IPS DF 6.9 (cell line): ENCODE measurements around the gene OSBPL6.
A peak's percentile ranks its signal among the peaks of the same experiment; 100 is the strongest.
"Not testable (repeated sequence)": the region's sequence is repeated elsewhere in the genome, so short reads cannot be mapped to it uniquely, and the experiment has no call there.

Experiments
- DNase-seq: peaks from one replicate; pipeline ENCODE4 v3.0.0-alpha.2; 2013; ENCODE audit warnings: low read depth, low spot score
- H3K27ac ChIP-seq: one replicate; pipeline ENCODE4 v1.5.1; 2013; ENCODE audit warnings: low read length, control low read depth
- H3K27me3 ChIP-seq: 2 replicates; pipeline ENCODE4 v1.6.1; 2013; ENCODE audit warnings: mild to moderate bottlenecking, low read length; ENCODE audit not compliant: control insufficient read depth, insufficient read depth
- H3K36me3 ChIP-seq: 2 replicates; pipeline ENCODE4 v1.6.1; 2013; ENCODE audit warnings: low read length; ENCODE audit not compliant: control insufficient read depth, insufficient read depth
- H3K4me1 ChIP-seq: 2 replicates; pipeline ENCODE4 v1.6.1; 2013; ENCODE audit warnings: low read length; ENCODE audit not compliant: control insufficient read depth, insufficient read depth
- H3K4me3 ChIP-seq: 2 replicates; pipeline ENCODE4 v1.5.1; 2013; ENCODE audit warnings: mild to moderate bottlenecking, low read length
- H3K9me3 ChIP-seq: 2 replicates; pipeline ENCODE4 v1.6.1; 2013; ENCODE audit warnings: low read length, inconsistent platforms; ENCODE audit not compliant: control insufficient read depth, insufficient read depth
- WGBS: extraction: QIAGEN DNeasy Blood & Tissue Kit; methylation state at CpG from one replicate; pipeline ENCODE4 v1.1.7; 2013; ENCODE audit warnings: mixed read lengths, missing lambda C conversion rate; ENCODE audit not compliant: insufficient read length, insufficient coverage; 5-methylcytosine and 5-hydroxymethylcytosine counted together

Gene OSBPL6

GRCh38 chr2:178193823-178194599 is at the start of gene OSBPL6:
Gene OSBPL6 (plus strand): TSS chr2:178194512. CDS start chr2:178306185, 111,673 bp downstream.
- Histone ChIP-seq H3K27ac (no peak within 1 kb of the TSS), H3K27me3 (peaks cover 15% of the 10 kb centered on the region), H3K9me3 (no peaks in the 10 kb centered on the region), H3K4me1 (no peaks in the 10 kb centered on the region), H3K4me3 (peak within 1 kb of the TSS; percentile 92), H3K36me3 (no peaks in the 10 kb centered on the region)
- peak; percentile 18 for DNase-seq
- WGBS, result no CpG with 5 or more reads among the region's 90 CpGs

- Histone ChIP-seq H3K36me3 (no peaks in the 10 kb centered on the region), H3K4me3 (no peak overlapping the region), H3K27me3 (no peaks in the 10 kb centered on the region), H3K4me1 (no peaks in the 10 kb centered on the region), H3K27ac (no peak overlapping the region), H3K9me3 (no peaks in the 10 kb centered on the region)
- no CpG with 5 or more reads among the region's 3 CpGs for WGBS
- no peak for DNase-seq
Measured at GRCh38 chr2:178152033-178152432, 42.3 kb upstream of the OSBPL6 start.

- no peak overlapping the region for H3K4me3 ChIP-seq
- H3K36me3 ChIP-seq, result no peaks in the 10 kb centered on the region
- no peaks in the 10 kb centered on the region for H3K27me3 ChIP-seq
- no peaks in the 10 kb centered on the region for H3K9me3 ChIP-seq
- no peaks in the 10 kb centered on the region for H3K4me1 ChIP-seq
- no CpG with 5 or more reads among the region's 4 CpGs for WGBS
- no peak overlapping the region for H3K27ac ChIP-seq
- DNase-seq, result no peak
Measured at GRCh38 chr2:178152542-178152941, 41.8 kb upstream of the OSBPL6 start.

- H3K36me3 ChIP-seq, result no peaks in the 10 kb centered on the region
- DNase-seq, result no peak
- no CpG with 5 or more reads among the region's 1 CpG for WGBS
- H3K9me3 ChIP-seq, result no peaks in the 10 kb centered on the region
- H3K4me3 ChIP-seq, result no peak overlapping the region
- H3K27ac ChIP-seq, result no peak overlapping the region
- no peaks in the 10 kb centered on the region for H3K4me1 ChIP-seq
- no peaks in the 10 kb centered on the region for H3K27me3 ChIP-seq
Measured at GRCh38 chr2:178152977-178153376, 41.3 kb upstream of the OSBPL6 start.

GRCh38 chr2:178153878-178154277 is 40.4 kb upstream of the OSBPL6 start:
- not testable (repeated sequence) for DNase-seq, H3K4me3 ChIP-seq, H3K9me3 ChIP-seq, H3K4me1 ChIP-seq, H3K27ac ChIP-seq, H3K27me3 ChIP-seq, H3K36me3 ChIP-seq
- WGBS, result no CpG with 5 or more reads among the region's 1 CpG

- no peak overlapping the region for H3K27ac ChIP-seq
- no peaks in the 10 kb centered on the region for H3K9me3 ChIP-seq
- H3K4me1 ChIP-seq, result no peaks in the 10 kb centered on the region
- H3K4me3 ChIP-seq, result no peak overlapping the region
- no CpG with 5 or more reads among the region's 1 CpG for WGBS
- no peaks in the 10 kb centered on the region for H3K36me3 ChIP-seq
- H3K27me3 ChIP-seq, result no peaks in the 10 kb centered on the region
- DNase-seq, result no peak
Measured at GRCh38 chr2:178155524-178155923, 38.8 kb upstream of the OSBPL6 start.

GRCh38 chr2:178157574-178157973 is 36.7 kb upstream of the OSBPL6 start:
- Histone ChIP-seq H3K4me1 (no peaks in the 10 kb centered on the region), H3K27me3 (no peaks in the 10 kb centered on the region), H3K9me3 (no peaks in the 10 kb centered on the region), H3K36me3 (no peaks in the 10 kb centered on the region), H3K27ac (no peak overlapping the region), H3K4me3 (no peak overlapping the region)
- no CpG with 5 or more reads among the region's 5 CpGs for WGBS
- DNase-seq, result no peak

- no CpG with 5 or more reads among the region's 1 CpG for WGBS
- H3K4me3 ChIP-seq, result no peak overlapping the region
- H3K27me3 ChIP-seq, result no peaks in the 10 kb centered on the region
- no peaks in the 10 kb centered on the region for H3K9me3 ChIP-seq
- no peak overlapping the region for H3K27ac ChIP-seq
- no peaks in the 10 kb centered on the region for H3K36me3 ChIP-seq
- H3K4me1 ChIP-seq, result no peaks in the 10 kb centered on the region
- no peak for DNase-seq
Measured at GRCh38 chr2:178159966-178160365, 34.3 kb upstream of the OSBPL6 start.

GRCh38 chr2:178160601-178161000 is 33.7 kb upstream of the OSBPL6 start:
- H3K27me3 ChIP-seq, result no peaks in the 10 kb centered on the region
- H3K36me3 ChIP-seq, result no peaks in the 10 kb centered on the region
- H3K4me3 ChIP-seq, result no peak overlapping the region
- no peak for DNase-seq
- WGBS, result no CpG with 5 or more reads among the region's 1 CpG
- H3K27ac ChIP-seq, result no peak overlapping the region
- no peaks in the 10 kb centered on the region for H3K9me3 ChIP-seq
- H3K4me1 ChIP-seq, result no peaks in the 10 kb centered on the region

- H3K4me3 ChIP-seq, result no peak overlapping the region
- DNase-seq, result no peak
- H3K4me1 ChIP-seq, result no peaks in the 10 kb centered on the region
- no peaks in the 10 kb centered on the region for H3K36me3 ChIP-seq
- no peaks in the 10 kb centered on the region for H3K27me3 ChIP-seq
- no peak overlapping the region for H3K27ac ChIP-seq
- H3K9me3 ChIP-seq, result no peaks in the 10 kb centered on the region
- no CpG with 5 or more reads among the region's 4 CpGs for WGBS
Measured at GRCh38 chr2:178163395-178163794, 30.9 kb upstream of the OSBPL6 start.

GRCh38 chr2:178163911-178164310 is 30.4 kb upstream of the OSBPL6 start:
- H3K4me1 ChIP-seq, result no peaks in the 10 kb centered on the region
- WGBS, result no CpG with 5 or more reads among the region's 1 CpG
- no peaks in the 10 kb centered on the region for H3K9me3 ChIP-seq
- no peak overlapping the region for H3K4me3 ChIP-seq
- H3K36me3 ChIP-seq, result no peaks in the 10 kb centered on the region
- no peaks in the 10 kb centered on the region for H3K27me3 ChIP-seq
- no peak for DNase-seq
- H3K27ac ChIP-seq, result no peak overlapping the region
